HG03442 (cell line): ENCODE data around the gene YTHDF1.

ENCODE experiments used
- ATAC-seq: cut with Tn5 transposase; IDR thresholded peaks from one replicate; pipeline ENCODE4 v1.9.1; 2021; ENCODE audit warnings: mild to moderate bottlenecking, moderate library complexity; ENCODE audit not compliant: unreplicated experiment

Gene YTHDF1

DNA sequence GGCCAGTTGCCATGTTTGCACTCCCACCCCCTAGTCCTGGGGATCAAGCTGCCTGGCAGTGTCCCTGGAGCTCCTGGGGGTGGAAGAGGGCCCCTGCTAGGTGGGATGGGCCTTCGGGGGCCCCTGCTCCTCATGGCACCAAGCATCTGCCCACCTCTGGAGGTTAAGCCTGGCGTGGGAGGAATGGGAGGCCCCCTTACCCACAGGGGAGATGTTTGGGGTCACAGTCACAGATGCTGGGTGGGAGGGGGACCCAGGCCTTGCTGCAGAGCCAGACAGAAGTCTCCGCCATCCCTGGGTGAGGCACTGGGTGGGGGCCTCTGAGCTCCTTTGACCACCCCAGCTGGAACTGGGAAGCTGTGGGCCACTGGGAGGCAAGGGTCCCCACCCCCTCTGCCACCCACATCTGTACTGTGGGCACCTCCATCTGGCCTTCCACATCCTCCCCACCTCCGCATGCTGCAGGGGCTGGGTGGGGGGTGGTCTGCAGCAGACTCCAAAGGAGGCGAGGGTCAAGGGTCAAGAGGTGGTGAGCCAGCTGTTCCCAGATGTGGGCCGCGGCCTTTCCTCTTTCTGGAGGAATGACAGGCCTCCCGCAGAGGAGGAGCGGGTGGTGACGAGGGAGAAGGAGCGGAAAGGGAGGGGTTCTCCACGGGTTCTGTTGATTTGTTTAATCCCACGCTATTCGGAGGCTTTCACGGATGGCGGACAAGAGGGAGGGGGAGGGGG lies 41.5 kb downstream of the YTHDF1 start:
- no peak for ATAC-seq

GRCh38 chr20:63173552-63174191 lies 42.3 kb downstream of the YTHDF1 start:
- no peak for ATAC-seq

DNA sequence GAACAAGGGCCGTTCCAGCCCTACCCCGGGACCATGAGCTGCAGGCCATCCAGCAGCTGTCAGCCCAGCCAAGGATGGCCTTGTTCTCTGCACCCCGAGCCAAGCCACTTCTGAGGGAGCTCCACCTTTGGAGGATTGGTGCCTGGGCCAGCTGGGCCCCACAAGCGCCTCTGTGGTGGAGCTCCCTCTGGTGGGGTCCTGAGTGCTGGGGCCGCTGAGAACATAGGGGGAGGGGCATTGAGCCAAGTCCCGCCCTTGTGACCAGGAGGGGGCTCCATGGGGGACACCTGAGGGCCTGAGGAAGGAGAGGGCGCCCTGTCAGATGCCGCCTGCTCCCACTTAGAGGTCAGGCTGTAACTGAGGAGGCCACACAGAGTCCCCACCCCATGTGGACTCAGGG lies 43.2 kb downstream of the YTHDF1 start:
- ATAC-seq = no peak

DNA sequence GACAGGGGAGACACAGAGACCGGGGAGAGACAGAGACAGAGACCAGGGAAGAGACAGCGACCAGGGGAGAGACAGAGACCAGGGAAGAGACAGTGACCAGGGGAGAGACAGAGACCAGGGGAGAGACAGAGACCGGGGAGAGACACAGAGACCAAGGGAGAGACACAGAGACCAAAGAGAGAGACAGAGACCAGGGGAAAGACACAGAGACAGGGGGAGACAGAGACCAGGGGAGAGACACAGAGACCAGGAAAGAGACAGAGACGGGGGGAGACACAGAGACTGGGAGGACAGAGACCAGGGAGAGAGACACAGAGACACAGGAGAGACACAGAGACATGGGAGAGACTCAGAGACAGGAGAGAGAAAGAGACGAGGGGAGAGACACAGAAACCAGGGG lies 43.9 kb downstream of the YTHDF1 start:
- no peak for ATAC-seq

- no peak for ATAC-seq
Observed at GRCh38 chr20:63169681-63170080, 46.2 kb downstream of the YTHDF1 start.

GRCh38 chr20:63168861-63169260 lies 47.1 kb downstream of the YTHDF1 start:
- no peak for ATAC-seq

DNA sequence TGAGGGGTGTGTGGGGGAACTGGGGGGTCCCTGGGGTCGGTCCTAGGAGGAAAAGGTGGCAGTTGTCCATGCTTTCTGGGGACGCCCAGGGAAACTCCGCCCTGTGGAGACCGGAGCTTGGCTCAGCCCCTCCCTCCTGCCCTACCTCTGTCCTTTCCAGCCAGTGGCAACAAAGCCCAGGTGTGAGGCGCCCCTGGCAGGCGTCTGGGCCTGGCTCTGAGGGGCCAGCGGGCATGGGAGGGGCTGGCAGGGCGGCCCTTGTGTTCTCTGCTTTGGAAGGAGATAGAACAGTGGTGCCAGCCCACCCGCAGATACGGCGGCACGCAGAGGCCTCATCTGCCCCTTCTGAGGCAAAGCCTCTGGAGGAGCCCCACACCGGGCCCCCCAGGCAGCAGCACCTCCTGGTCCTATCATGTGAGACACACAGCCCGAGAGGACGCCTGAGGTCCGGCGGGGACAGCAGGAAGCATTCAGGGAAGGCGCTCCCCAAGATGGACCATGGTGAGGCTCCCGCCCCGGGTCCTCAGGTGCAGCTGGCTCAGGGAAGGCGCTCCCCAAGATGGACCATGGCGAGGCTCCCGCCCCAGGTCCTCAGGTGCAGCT lies 47.9 kb downstream of the YTHDF1 start:
- ATAC-seq = no peak

GRCh38 chr20:63167026-63167917 lies 48.7 kb downstream of the YTHDF1 start:
- ATAC-seq = no peak

- no peak for ATAC-seq
Observed at GRCh38 chr20:63166193-63167020, 49.5 kb downstream of the YTHDF1 start.

GRCh38 chr20:63165356-63166192 lies 50.4 kb downstream of the YTHDF1 start:
- ATAC-seq = no peak

- ATAC-seq = no peak
Observed at GRCh38 chr20:63164484-63165355, 51.2 kb downstream of the YTHDF1 start.

GRCh38 chr20:63163596-63164483 lies 52.1 kb downstream of the YTHDF1 start:
- no peak for ATAC-seq

GRCh38 chr20:63163171-63163570 lies 52.8 kb downstream of the YTHDF1 start:
- ATAC-seq = no peak

GRCh38 chr20:63162206-63162795 lies 53.6 kb downstream of the YTHDF1 start:
- ATAC-seq = no peak

DNA sequence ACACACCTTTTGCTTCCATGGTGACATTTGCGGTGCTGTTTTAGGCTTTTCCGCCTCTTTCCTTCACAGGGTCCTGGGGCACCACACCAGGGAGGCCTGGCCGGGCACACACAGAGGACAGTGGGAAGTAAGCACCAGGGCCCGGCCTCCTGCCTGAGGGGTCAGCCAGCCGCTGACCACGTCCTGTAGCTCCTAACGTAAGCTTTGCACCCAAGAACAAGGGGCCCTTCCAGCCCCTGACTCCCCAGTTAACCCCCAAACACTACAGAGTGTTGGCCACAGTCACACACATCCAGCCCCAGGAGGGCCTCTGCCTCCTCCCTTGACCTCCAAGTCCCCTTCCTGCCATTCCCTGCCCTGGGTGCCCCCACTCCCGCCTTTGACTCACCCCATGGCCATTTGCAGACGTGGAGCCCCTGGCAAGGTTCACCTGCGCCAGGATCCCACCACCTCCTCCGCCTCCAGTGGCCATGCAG lies 54.7 kb downstream of the YTHDF1 start:
- ATAC-seq = no peak

- ATAC-seq = no peak
Observed at GRCh38 chr20:63160641-63161175, 55.2 kb downstream of the YTHDF1 start.
